Middle frontal gyrus (tissue), 1 donor: ENCODE measurements around the gene FUOM.
"Not testable (repeated sequence)": the region's sequence is repeated elsewhere in the genome, so short reads cannot be mapped to it uniquely, and the experiment has no call there.

Experiments
- DNase-seq: peaks from one replicate; pipeline ENCODE4 v3.0.0-alpha.2; 2015; ENCODE audit warnings: low spot score; ENCODE audit errors: extremely low spot score

Gene FUOM

DNA sequence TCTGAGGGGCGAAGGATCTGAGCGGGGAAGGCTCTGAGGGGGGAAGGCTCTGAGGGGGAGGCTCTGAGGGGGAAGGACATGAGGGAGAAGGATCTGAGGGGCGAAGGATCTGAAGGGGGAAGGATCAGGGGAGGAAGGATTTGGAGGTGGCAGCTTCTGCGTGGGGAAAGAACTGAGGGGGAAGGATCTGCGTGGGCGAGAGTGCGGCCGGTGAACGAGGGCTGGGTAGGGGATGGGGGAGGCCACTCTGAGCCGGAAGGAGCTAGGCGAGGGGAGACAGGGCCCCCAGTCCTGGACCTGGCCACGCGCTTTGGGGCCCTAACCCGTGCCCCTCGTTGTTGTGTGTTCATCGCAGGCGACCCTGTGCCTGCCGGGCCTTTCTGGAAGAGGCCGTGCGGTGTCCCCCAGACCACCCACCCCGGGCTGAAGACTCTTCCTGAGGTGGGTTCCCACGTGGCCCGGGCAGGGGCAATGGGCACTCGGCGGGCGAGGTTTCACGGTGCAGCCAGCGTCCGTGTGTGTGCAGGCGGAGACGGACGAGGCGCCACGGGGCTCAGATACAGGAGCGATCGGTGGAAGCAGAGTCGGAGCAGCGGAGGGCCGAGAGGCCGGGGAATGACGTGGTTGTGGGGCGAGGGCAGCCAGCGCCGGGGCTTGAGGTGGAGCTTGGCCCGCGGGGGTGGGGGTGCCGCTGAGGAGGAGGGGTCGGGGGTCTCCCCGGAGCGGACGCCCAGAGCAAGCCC, 23.1 kb downstream of the FUOM start:
- no peak for DNase-seq

DNA sequence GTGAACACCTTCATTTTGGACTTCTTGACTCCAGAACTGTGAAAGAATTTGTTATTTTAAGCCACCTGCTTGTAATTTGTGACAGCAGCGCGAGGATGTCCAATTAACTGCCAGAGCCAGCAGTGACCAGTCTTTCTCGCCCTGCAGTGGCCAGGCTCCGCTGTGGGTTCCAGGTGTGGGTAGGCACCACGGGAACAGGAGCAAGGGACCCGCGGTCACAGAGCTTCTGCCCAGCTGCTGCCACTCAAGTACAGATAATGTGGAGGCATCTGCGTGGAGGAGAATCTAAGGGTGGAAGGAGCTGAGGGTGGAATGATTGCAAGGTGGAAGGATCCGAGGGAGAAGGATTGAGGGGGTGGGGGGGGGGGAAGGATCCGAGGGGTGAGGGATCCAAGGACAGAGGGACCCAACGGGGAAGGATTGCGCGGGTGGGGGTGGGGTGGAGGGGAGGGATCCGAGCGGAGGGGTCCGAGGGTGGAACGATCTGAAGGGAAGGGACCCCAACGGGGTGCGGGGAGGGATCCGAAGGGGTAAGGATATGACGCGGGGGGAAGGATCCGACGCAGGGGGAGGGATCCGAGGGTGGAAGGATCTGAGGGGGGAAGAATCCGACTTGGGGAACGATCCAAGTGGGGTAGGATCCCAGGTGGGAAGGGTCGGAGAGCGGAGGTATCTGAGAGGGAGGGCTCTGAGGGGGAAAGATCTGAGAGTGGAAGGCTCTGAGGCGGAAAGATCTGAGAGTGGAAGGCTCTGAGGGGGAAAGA, 24.7 kb downstream of the FUOM start:
- no peak for DNase-seq

DNA sequence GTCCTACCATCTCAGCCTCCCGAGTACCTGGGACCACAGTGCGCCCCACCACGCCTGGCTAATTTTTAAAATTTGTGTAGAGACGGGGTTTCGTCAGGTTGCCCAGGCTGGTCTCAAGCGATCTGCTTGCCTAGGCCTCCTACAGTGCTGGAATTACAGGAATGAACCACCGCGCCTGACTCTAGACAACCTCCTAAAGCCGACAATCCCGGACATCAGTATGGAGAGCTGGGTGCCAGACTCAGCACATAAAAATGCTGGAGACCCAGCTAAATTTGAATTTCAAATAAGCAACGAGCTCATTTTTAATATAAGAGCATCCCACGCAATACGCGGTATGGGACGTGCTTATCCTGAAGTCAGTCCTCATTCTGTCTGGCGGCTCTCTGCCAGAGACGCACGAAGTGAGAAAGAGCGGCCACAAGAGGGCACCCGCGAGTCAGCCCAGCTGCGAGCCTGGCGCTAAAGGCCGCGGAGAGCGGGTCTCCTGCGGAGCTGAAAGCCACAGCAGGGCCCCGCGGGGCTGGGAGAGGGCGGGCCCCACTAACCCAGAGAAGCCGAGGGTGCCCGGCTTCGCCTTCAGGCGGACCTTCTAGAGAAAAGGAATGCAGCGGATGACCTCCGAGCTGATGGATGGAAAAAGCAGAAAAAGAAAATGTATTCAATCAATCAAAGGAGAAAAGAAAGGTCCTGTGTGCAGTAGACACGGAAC, 28.2 kb downstream of the FUOM start:
- peak; percentile 85 for DNase-seq

DNA sequence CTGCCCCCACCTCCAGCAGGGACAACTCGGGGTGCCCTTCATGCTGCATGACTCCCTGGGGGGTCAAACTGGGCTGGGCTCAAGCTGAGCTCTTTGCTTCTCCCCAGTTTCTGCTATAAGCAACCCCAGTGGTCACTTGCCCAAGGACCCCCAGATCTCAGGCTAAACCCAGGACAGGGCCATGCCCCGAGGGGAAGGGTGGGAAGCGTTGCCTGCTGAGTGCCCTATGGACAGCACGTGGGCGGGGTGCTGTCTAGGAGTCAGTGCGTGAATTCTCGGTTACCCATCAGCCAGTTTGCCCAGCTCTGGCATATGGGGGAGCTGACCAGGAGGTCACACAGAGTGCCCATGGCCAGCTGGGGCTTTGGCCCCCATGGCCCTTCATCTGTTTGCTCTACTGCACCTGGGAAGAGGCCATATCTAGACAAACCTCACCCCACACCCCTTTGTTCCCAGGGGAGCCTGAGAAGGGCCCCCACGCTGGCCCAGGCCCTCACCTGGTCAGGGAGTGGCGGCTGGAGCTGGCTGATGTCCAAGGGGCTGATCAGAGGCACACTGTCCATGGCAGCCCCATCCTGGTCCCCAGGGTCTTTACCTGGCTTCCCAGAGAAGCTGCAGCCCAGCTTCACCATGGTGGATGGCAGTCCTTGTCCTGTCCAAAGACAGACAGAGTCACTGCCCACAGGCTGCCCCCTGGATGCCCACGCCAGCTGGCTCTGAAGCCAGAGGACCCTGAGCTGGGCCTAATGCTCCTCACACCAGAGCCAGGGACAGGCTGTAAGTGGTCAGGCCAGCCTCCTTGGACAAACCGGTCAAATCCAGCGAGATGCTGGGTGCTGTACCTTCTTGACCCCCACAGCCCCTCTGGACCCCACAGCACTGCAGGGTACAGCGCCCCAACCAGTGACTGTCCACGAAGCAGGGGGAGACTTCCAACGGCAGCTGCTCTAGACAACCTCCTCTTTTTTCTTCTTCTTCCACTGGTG, 29.2 kb downstream of the FUOM start:
- DNase-seq = no peak

DNA sequence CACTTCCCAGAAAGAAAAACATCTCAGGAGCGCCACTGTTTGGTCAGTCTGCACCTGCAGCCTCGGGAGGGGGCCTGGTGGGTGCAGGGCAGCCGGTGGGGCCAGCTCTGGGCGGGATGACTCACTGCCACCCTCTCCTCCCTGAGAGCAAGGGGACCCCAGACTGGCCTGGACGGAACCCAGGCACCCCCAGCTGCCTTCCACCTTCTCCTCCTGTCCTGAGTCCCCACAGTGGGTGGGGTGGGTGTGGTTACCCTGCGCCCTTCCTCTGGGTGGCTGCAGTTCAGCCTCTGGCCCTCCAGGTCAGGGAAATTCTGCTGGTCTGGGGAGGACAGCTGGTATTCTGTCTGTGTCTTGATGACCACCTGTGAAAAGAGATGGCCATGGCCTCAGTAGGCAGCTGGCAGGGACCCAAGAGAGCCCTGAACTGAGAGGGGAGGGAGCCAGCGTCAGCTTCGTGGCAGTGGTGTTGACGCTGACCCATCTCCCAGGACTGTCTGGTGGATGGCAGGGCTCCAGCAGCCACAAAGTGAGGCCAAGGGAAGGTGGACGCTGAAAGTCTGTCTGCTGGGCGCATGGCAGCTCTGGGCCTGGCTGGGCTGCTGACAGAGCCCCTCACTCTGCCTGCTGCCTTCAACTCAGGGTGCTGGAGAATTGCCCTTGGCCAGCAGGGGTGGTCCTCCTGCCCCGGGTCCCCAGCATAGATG, 30.0 kb downstream of the FUOM start:
- DNase-seq = no peak

DNA sequence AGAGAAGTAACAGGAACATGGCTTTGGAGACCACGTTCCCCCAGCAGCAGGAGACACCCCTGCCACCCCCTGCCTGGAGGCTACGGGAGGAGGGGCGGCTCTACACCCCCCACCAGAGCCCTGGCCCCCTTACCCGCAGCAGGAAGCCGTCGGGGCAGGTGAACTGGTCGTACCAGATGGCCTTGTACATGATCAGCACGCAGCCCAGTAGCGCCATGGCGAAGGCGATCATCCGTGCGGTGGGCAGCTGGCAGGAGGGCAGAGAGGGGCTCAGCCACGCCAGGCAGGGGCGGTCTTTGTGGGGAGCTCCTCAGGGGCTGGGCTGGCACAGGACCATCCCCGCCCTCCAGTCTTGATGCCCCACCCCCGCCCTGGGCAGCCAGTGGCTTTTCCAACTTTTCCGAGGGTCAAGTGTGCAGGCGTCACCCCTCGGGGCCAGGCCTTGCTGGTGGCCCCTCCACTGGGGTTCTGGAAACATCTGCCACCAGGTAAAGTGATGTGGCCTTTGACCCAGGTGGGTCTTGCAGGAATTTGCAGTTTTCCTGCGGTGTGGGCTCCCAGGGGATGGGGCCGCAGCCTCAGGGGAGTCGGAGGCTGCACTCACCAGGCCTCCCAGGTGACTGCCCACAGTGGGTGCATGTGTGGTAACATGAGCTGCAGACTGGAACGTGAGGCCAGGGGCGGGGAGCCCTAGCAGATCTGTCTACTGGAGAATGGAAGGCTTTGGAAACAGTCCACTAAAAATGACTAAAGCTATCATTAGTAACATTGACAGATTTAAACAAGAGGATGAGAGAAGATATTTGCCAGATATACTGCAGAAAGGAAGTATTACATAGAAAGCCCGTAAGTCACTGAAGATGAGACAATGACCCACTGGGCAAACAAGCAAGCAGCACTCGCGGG, 30.8 kb downstream of the FUOM start:
- DNase-seq = no peak

DNA sequence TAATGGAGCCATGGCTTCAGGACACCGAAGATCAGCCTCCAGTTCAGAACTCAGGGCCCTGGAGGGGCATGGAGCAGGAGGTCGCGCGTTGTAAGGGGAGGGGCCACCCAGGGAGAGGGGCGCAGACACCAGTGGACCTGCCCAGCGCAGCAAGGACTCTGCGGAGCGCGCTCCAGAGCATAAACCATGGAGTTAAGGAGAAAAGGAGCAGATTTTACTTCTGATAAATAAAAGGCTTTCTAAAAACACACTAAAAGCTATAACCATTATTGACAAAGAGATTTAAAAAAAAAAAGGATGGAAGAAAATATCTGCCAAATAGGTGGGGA, 31.6 kb downstream of the FUOM start:
- no peak for DNase-seq

DNA sequence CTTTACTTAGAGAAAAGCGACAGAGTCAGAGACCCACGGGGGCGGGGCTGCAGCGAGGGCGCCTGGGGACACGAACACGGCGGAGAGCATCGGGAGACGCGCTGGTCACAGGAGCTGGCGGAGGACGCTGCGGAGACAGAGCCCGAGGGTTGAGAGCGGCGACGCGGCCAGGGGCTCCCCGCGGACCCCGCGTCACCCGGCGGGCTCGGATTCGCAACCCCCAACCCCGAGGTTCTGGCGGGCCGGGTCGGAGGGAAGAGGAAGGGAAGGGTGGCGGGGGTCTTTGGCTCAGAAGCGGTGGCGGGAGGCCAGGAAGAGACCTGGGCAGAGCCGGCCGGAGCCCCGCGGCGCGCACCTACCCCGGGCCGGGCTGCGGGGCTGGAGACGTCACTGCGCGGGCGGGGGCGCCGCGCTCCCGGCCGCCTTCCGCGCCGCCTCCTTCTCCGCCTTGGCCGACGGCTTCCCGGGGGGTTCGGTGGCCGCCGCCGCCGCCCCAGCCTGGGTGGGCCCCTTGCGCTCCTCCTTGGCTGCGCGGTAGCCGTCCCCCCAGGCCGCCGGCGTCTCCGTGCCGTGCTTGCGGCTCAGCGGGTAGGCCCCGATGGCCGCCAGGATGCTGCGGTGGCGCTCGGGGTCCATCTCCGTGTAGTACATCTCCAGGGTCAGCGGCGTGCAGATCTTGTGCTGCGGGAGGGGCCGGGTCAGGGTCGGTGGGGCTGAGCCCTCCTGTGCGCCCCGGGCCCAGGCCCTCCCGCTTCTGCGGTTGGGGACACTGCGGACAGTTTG, 32.2 kb downstream of the FUOM start:
- DNase-seq = no peak

DNA sequence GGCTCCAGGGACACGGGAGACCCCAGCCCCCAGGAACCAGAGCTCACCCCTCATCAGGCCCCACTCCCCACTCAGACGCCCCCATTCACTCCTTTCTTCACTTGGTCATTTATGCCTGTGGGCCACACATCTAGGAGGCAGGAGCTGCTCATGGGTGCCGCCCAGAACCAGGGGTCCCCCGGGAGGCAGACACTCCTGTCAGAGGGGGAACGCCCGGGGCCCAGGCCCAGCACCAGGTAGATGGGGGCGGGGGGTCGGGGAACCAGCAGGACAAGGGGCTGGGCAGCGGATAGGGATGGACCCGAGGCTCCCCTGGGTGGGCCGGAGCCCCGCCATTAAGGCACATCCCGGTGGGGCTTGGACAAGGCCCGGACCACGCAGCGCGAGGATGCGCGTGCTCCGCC, 33.0 kb downstream of the FUOM start:
- no peak for DNase-seq

DNA sequence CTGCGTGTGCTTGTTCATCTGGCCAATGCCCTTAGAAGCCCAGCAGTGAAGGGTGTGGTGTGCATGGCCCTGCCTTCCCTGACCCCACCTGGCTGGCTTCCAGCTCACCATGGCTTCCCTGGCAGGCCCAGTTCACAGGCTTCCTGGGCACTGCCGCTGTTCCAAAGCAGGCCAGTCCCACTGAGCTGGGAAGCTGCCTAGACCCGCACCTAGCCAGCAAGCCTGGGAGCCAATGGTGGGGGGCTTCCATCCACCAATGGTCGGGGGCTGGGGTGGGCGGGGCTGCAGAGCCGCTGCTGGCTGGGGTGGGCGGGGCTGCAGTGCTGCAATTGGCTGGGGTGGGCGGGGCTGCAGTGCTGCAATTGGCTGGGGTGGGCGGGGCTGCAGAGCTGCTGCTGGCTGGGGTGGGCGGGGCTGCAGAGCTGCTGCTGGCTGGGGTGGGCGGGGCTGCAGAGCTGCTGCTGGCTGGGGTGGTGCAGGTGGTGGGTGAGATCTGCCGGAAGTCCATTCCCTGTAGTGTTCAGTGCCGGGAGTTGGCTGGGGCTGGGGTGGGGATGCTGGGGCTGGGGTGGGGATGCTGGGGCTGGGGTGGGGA, 33.5 kb downstream of the FUOM start:
- DNase-seq = no peak

DNA sequence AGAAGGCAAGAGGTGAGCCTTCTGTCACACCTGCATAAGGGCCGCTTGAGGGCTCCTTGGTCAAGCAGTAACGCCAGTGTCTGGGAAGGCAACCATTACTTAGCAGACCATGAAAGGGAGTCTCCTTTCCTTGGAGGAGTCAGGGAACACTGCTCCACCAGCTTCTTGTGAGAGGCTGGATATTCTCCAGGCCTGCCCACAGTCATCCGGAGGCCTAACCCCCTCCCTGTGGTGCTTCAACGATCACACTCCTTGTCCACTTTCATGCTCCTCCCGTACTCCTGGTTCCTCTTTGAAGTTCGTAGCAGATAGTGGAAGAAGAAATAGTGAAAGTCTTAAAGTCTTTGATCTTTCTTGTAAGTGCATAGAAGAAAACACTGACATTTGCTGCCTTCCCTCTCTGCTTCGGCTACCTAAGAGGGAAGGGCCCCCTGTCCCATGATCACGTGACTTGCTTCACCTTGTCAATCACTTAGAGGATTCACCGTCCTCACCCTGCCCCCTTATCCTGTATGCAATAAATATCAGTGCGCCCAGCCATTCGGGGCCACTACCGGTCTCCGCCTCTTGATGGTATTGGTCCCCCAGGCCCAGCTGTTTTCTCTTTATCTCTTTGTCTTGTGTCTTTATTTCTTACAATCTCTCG, 35.6 kb downstream of the FUOM start:
- not testable (repeated sequence) for DNase-seq

DNA sequence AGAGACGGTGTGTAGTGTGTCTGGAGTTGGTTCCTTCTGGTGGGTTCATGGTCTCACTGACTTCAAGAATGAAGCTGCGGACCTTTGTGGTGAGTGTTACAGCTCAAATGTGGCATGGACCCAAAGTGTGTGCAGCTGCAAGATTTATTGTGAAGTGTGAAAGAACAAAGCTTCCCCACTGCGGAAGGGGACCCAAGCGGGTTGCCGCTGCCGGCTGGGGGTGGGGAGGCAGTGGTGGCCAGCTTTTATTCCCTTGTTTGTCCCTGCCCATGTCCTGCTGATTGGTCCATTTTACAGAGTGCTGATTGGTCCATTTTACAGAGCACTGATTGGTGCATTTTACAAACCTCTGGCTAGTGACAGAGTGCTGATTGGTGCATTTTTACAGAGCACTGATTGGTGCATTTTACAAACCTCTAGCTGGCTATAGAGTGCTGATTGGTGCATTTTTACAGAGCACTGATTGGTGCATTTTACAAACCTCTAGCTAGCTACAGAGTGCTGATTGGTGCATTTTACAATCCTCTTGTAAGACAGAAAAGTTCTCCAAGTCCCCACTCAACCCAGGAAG, 36.9 kb downstream of the FUOM start:
- DNase-seq = not testable (repeated sequence)

DNA sequence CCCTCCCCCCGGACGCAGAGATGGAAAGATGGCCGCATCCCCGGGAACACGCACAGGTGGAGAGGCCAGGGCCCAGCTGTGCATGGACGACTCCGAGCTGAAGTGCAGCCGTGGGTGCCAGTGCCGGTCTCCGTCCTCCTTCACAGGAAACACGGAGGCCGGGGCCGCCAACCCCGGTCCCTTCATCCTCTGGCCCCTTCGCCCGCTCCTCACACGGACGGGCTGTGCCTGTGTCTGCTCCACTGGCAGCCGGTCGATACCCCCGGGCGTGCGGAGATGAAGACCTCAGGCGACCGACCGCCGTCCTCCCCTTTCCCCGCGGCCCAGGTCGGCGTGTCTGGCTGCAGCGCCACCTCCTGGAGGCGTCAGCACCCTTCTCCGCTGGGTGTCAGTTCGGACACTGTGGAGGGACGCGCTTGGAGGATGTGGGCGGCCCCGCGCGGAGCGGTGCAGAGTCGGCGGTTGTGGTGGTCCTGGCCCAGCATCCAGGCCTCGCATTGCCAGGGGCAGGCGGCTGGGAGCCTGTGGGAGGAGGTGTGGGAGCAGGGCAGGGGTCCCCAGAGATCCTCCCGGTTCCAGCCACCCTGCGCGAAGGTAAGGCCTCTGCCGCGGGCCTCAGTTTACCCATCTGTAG, 39.2 kb downstream of the FUOM start:
- DNase-seq = no peak

DNA sequence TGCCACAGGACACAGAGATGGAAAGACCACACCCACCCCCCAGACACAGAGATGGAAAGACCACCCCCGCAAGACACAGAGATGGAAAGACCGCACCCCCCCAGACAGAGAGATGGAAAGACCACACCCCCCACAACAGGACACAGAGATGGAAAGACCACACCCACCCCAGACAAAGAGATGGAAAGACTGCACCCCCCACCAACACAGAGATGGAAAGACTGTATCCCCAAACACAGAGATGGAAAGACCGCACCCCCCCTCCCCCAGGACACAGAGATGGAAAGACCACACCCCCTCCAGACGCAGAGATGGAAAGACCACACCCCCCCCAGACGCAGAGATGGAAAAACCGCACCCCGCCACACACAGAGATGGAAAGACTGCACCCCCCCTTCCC, 41.1 kb downstream of the FUOM start:
- no peak for DNase-seq

DNA sequence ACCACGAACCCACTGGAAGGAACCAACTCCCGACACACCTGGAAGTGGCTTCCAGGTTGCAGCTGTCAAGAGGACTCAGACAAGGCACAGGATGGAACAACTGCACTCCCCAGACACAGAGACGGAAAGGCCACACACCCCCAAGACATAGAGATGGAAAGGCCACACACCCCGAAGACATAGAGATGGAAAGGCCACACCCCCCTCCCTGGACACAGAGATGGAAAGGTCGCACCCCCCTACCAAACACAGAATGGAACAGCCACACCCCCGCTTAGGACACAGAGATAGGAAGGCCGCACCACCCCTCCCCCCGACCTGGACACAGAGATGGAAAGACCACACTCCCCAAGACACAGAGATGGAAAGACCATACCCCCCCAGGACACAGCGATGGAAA, 41.6 kb downstream of the FUOM start:
- no peak for DNase-seq

DNA sequence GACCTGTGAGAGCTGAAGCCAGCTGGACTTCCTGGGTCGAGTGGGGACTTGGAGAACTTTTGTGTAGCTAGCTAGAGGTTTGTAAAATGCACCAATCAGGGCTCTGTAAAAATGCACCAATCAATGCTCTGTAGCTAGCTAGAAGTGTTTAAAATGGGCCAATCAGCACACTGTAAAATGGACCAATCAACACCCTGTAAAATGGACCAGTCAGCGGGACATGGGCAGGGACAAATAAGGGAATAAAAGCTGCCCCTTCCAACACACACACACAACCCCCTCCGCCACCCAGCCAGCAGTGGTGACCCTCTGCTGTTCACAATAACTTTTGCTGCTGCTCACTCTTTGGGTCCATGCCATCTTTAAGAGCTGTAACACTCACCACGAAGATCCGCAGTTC, 42.0 kb downstream of the FUOM start:
- DNase-seq = no peak

DNA sequence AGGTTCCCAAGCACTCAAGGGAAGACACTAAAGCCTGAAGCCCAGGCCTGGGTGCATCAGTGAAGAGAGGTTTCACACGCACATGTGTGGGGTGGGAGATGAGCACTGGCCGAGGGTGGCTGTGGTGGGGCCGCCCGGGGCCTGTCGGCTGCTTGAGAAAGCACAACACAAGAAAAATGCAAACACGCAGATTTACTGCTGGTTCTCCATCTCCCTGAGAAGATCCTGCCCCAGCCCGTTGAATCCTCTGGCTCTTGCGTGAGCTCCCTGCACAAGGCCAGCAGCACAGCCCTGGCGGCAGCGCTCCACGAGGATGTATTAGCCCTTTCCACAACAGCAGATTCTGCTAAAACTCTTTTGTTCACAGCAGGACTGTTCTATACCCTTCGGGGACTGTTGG, 42.9 kb downstream of the FUOM start:
- no peak for DNase-seq
